OCI-LY7 (cell line): ENCODE results near the gene CDK18. TPM values are rescaled to one million over a fixed set of nuclear protein-coding genes. Genes with fewer than 3 reads are reported as not detected.

Experiments used
- BruUV-seq: library from RNA; stranded (reverse); fragments of 400-500 nt; replicated peaks from 2 replicates; lab custom pipeline; 2021; lab: Mats Ljungman, UMichigan
- CTCF ChIA-PET: fragments of 300-600 bp; sonication (Branson Sonifier 250); formaldehyde crosslinking; loops from one replicate; lab custom pipeline; 2022; ENCODE audit warnings: antibody characterized with exemption; ENCODE audit not compliant: unreplicated experiment; lab: Charles Lee
- POLR2A ChIA-PET: fragments of 300-600 bp; sonication (Branson Sonifier 250); formaldehyde crosslinking; loops from one replicate; lab custom pipeline; 2022; ENCODE audit warnings: antibody characterized with exemption; lab: Charles Lee
- DNase-seq: peaks from one replicate; pipeline ENCODE4 v3.0.0-alpha.2; 2015; ENCODE audit warnings: low spot score
- H2AFZ ChIP-seq: fragments of 200-600 bp; sonication (generic), shearing (Covaris generic); 2 replicates; pipeline ENCODE4 v1.6.1; 2014; ENCODE audit warnings: mild to moderate bottlenecking, antibody characterized with exemption, low read length, moderate library complexity
- H3K27ac ChIP-seq: fragments of 200-600 bp; sonication (generic); 2 replicates; pipeline ENCODE4 v1.5.1; 2014; ENCODE audit warnings: mixed run types, low read depth, mild to moderate bottlenecking, moderate library complexity, low read length, inconsistent platforms; ENCODE audit not compliant: poor library complexity, severe bottlenecking
- H3K36me3 ChIP-seq: fragments of 200-600 bp; sonication (generic); 2 replicates; pipeline ENCODE4 v1.6.1; 2014; ENCODE audit warnings: mild to moderate bottlenecking, antibody characterized with exemption, low read length, moderate library complexity, mixed read lengths; ENCODE audit not compliant: insufficient read depth
- H3K4me1 ChIP-seq: fragments of 200-600 bp; sonication (generic); 2 replicates; pipeline ENCODE4 v1.5.1; 2014; ENCODE audit warnings: mild to moderate bottlenecking, low read length; ENCODE audit not compliant: insufficient read depth, poor library complexity, severe bottlenecking
- H3K4me2 ChIP-seq: fragments of 200-600 bp; sonication (generic); 2 replicates; pipeline ENCODE4 v1.6.1; 2014; ENCODE audit warnings: mild to moderate bottlenecking, low read length
- H3K4me3 ChIP-seq: fragments of 200-600 bp; sonication (generic); 2 replicates; pipeline ENCODE4 v1.5.1; 2014; ENCODE audit warnings: mild to moderate bottlenecking, low read depth, low read length; ENCODE audit not compliant: poor library complexity, severe bottlenecking
- H3K79me2 ChIP-seq: fragments of 200-600 bp; sonication (generic); 2 replicates; pipeline ENCODE4 v1.6.1; 2016; ENCODE audit warnings: low read depth, mild to moderate bottlenecking, low read length, moderate library complexity, mixed read lengths; ENCODE audit not compliant: insufficient read depth
- H3K9me2 ChIP-seq: fragments of 200-600 bp; sonication (generic); 2 replicates; pipeline ENCODE4 v1.6.1; 2016; ENCODE audit warnings: mild to moderate bottlenecking, low read length, mixed read lengths; ENCODE audit not compliant: insufficient read depth
- H3K9me3 ChIP-seq: fragments of 200-600 bp; sonication (generic); 2 replicates; pipeline ENCODE4 v1.6.1; 2014; ENCODE audit warnings: mild to moderate bottlenecking, mixed run types, low read length, mixed read lengths
- H4K20me1 ChIP-seq: fragments of 200-600 bp; sonication (generic); 2 replicates; pipeline ENCODE4 v1.6.1; 2014; ENCODE audit warnings: mild to moderate bottlenecking, antibody characterized with exemption, low read length, moderate library complexity, mixed read lengths; ENCODE audit not compliant: insufficient read depth
- EZH2phosphoT487 ChIP-seq: fragments of 200-600 bp; sonication (generic); IDR thresholded peaks from 2 replicates; pipeline ENCODE4 v1.6.1; 2018; ENCODE audit warnings: low read depth, borderline replicate concordance, mild to moderate bottlenecking, mixed run types, antibody characterized with exemption, low read length, moderate library complexity, mixed read lengths
- intact Hi-C: fragments of 100-400 bp; cut with micrococcal nuclease; formaldehyde crosslinking; loops from one replicate; pipeline ENCODE4 v1.10.0; 2022; ENCODE audit not compliant: unreplicated experiment
- total RNA-seq, 2 experiments: library from RNA; depleted of rRNA in 1 of 2; stranded (reverse); fragments of >200 nt in 1 of 2; shearing (Covaris generic) in 1 of 2; gene quantifications; 2 replicates each; pipeline ENCODE4 v1.2.3, GENCODE V29; 2014 to 2022
- TF ChIP-seq, protein P1 (sequence below): fragments of 200-600 bp; sonication (generic); conservative IDR thresholded peaks from 2 replicates; pipeline ENCODE4 v1.5.1; 2014; ENCODE audit warnings: mild to moderate bottlenecking, antibody characterized with exemption, low read length, moderate library complexity, mixed read lengths

The CDK18 gene
- total RNA-seq, 2 experiments from 2014 or later, result 10.1 to 21.2 TPM

GRCh38 chr1:205567716-205568115 is 63.2 kb downstream of the CDK18 start:
- no peak overlapping the region for H2AFZ ChIP-seq
- H3K9me3 ChIP-seq, result no peaks in the 10 kb centered on the region
- no peaks in the 10 kb centered on the region for H3K79me2 ChIP-seq
- H3K27ac ChIP-seq, result no peak overlapping the region
- DNase-seq, result no peak
- H3K9me2 ChIP-seq, result no peaks in the 10 kb centered on the region
- H3K4me3 ChIP-seq, result no peak overlapping the region
- no peaks in the 10 kb centered on the region for H3K36me3 ChIP-seq
- no peak overlapping the region for H3K4me2 ChIP-seq
- TF ChIP-seq EZH2phosphoT487, result no peak
- TF ChIP-seq, protein P1, sequence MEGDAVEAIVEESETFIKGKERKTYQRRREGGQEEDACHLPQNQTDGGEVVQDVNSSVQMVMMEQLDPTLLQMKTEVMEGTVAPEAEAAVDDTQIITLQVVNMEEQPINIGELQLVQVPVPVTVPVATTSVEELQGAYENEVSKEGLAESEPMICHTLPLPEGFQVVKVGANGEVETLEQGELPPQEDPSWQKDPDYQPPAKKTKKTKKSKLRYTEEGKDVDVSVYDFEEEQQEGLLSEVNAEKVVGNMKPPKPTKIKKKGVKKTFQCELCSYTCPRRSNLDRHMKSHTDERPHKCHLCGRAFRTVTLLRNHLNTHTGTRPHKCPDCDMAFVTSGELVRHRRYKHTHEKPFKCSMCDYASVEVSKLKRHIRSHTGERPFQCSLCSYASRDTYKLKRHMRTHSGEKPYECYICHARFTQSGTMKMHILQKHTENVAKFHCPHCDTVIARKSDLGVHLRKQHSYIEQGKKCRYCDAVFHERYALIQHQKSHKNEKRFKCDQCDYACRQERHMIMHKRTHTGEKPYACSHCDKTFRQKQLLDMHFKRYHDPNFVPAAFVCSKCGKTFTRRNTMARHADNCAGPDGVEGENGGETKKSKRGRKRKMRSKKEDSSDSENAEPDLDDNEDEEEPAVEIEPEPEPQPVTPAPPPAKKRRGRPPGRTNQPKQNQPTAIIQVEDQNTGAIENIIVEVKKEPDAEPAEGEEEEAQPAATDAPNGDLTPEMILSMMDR, result no peak
- CTCF ChIA-PET, result no interaction called here
- BruUV-seq, result no TSS peak
- no peaks in the 10 kb centered on the region for H4K20me1 ChIP-seq
- intact Hi-C loops, result no loop called here
- H3K4me1 ChIP-seq, result no peaks in the 10 kb centered on the region
- POLR2A ChIA-PET, result no interaction called here

DNA sequence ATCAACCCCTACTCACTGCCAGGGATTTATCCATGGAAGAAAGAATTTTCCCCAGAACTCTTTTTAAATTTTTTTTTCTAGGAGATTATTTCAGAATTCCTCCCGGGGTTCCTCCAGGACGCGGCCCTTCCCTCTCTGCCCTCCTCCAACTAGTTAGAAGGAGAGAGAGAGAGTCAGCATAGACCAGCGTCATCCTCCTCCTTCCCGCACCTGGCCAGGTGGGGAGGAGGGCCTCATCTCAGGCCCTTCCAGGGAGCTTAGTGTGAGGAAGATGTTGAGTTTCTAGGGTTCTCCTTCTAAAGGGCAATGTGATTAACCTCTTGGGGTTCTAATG is 63.6 kb downstream of the CDK18 start:
- no peak overlapping the region for H3K4me2 ChIP-seq
- H2AFZ ChIP-seq, result no peak overlapping the region
- no peaks in the 10 kb centered on the region for H4K20me1 ChIP-seq
- no peaks in the 10 kb centered on the region for H3K36me3 ChIP-seq
- TF ChIP-seq, protein P1, result no peak
- TF ChIP-seq EZH2phosphoT487, result no peak
- H3K27ac ChIP-seq, result no peak overlapping the region
- H3K4me1 ChIP-seq, result no peaks in the 10 kb centered on the region
- no peak for DNase-seq
- H3K79me2 ChIP-seq, result no peaks in the 10 kb centered on the region
- no TSS peak for BruUV-seq
- ChIA-PET CTCF (no interaction called here), POLR2A (no interaction called here)
- intact Hi-C loops, result no loop called here
- H3K4me3 ChIP-seq, result no peak overlapping the region
- H3K9me2 ChIP-seq, result no peaks in the 10 kb centered on the region
- no peaks in the 10 kb centered on the region for H3K9me3 ChIP-seq

DNA sequence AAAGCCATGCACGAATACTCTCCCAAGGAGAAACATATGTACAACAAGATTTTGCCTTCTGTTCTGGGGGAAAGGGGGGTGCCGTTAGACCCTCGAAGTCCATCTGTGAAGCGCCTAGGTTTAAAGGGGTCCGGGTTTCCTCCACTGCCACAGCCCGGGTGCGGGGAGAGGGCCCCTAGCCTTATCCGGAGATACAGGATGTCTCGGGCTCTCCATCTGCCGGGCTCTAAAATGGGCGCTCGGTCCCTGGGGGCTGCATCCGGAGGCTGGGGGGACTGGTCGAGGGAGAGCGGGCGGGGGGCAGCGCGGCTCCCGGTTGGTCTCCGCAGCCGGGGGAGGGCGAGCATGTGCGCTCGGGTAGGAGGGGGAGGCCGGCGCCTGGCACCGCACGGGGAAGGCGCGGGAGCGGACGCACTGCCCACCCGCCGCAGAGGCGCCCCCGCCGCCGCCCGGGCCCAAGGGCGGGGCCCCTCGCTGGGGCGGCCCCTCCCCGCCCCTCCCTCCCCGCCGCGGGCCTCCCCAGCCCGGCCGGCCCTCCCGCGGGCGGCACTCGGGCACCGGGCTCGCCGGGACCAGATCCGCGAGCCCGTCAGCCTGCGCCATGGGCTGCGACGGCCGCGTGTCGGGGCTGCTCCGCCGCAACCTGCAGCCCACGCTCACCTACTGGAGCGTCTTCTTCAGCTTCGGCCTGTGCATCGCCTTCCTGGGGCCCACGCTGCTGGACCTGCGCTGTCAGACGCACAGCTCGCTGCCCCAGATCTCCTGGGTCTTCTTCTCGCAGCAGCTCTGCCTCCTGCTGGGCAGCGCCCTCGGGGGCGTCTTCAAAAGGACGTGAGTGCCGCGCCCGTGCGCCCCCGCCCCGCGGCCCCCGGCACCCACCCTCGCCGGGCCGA is 64.2 kb downstream of the CDK18 start:
- BruUV-seq, result no TSS peak
- Histone ChIP-seq H3K36me3 (no peaks in the 10 kb centered on the region), H3K4me1 (no peaks in the 10 kb centered on the region), H3K4me2 (no peak overlapping the region), H3K4me3 (no peak overlapping the region), H3K9me2 (no peaks in the 10 kb centered on the region), H3K27ac (no peak overlapping the region), H3K79me2 (no peaks in the 10 kb centered on the region), H2AFZ (no peak overlapping the region), H3K9me3 (no peaks in the 10 kb centered on the region), H4K20me1 (no peaks in the 10 kb centered on the region)
- DNase-seq, result no peak
- TF ChIP-seq, protein P1, result no peak
- no peak for TF ChIP-seq EZH2phosphoT487
- ChIA-PET CTCF (no interaction called here), POLR2A (no interaction called here)
- intact Hi-C loops, result no loop called here
